HCEC 1CT (cell line): ENCODE data around the gene SELENOO.
"Not testable (repeated sequence)": the region's sequence is repeated elsewhere in the genome, so short reads cannot be mapped to it uniquely, and the experiment has no call there.

Source experiments
- DNase-seq: peaks from one replicate; pipeline ENCODE4 v3.0.0-alpha.2; 2017

The SELENOO gene

GRCh38 chr22:50200461-50201190, at the start of gene SELENOO:
Gene SELENOO, plus strand, starts transcription at chr22:50201011. Its CDS starts 26 bp downstream, at chr22:50201037.
- DNase-seq = peak; percentile 83

GRCh38 chr22:50151571-50152537, 49.0 kb upstream of the SELENOO start:
- DNase-seq = no peak

- no peak for DNase-seq
Measured at GRCh38 chr22:50153056-50153755, 47.6 kb upstream of the SELENOO start.

- DNase-seq = no peak
Measured at GRCh38 chr22:50153756-50154140, 47.1 kb upstream of the SELENOO start.

- no peak for DNase-seq
Measured at GRCh38 chr22:50157709-50158375, 43.0 kb upstream of the SELENOO start.

- no peak for DNase-seq
Measured at GRCh38 chr22:50160947-50161346, 39.9 kb upstream of the SELENOO start.

- DNase-seq = no peak
Measured at GRCh38 chr22:50161508-50162390, 39.1 kb upstream of the SELENOO start.

GRCh38 chr22:50162391-50162956, 38.3 kb upstream of the SELENOO start:
- DNase-seq = no peak

- DNase-seq = no peak
Measured at GRCh38 chr22:50165436-50166123, 35.2 kb upstream of the SELENOO start.

- DNase-seq = no peak
Measured at GRCh38 chr22:50167689-50168489, 32.9 kb upstream of the SELENOO start.

GRCh38 chr22:50168490-50169180, 32.2 kb upstream of the SELENOO start:
- not testable (repeated sequence) for DNase-seq

- no peak for DNase-seq
Measured at GRCh38 chr22:50169181-50169759, 31.5 kb upstream of the SELENOO start.

GRCh38 chr22:50169774-50170341, 31.0 kb upstream of the SELENOO start:
- no peak for DNase-seq

GRCh38 chr22:50170453-50171318, 30.1 kb upstream of the SELENOO start, which contains the start of gene PANX2:
Gene PANX2, plus strand, starts transcription at chr22:50170731. Its CDS starts 0 bp downstream, at chr22:50170731.
- no peak for DNase-seq

- no peak for DNase-seq
Measured at GRCh38 chr22:50171319-50171964, 29.4 kb upstream of the SELENOO start.

GRCh38 chr22:50171965-50172421, 28.8 kb upstream of the SELENOO start:
- no peak for DNase-seq
